HG02571 (cell line): Measurements from ENCODE around the gene BACE1-AS.

Source experiments
- ATAC-seq: cut with Tn5 transposase; IDR thresholded peaks from one replicate; pipeline ENCODE4 v1.9.1; 2021; ENCODE audit warnings: mild to moderate bottlenecking, moderate library complexity; ENCODE audit not compliant: unreplicated experiment

Gene BACE1-AS

DNA sequence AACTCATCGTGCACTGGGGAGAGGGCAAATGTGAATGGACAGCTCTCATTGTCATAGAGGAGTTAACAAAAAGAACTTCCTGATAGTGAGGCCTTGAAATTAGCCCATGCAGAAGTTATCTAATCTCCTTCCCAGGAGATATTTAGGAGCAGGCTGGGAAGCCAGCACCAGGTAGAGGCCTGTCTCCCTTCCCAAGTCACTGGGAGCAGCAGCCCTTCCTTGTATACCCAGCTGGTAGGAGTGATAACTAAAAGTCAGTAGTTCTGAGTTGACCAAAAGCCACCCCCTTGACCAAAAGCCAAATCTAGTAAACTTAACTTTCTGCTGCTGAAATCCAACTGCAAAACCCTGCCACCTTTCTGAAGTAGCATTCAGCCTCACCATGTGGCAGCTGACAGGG, 1.4 kb upstream of the BACE1-AS start:
- ATAC-seq = no peak

DNA sequence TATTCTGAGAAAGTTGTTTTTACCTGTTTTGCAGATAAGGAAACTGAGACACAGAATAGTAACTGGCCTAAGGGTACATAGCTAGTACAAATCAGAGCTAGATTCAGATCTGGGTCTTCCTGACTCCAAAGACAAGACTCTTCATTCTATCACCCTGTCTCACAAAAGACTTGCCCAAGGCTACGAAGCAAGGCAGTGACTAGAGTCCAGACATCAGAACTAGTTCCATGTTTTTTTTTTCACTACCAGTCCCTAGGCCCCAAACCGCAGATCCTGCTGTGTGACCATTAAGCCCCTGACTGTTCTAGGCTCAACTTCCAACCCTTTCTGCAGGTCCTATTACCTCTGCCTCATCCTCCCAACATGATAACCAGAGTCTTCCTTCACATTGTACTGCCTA, 1.5 kb downstream of the BACE1-AS start:
- no peak for ATAC-seq

DNA sequence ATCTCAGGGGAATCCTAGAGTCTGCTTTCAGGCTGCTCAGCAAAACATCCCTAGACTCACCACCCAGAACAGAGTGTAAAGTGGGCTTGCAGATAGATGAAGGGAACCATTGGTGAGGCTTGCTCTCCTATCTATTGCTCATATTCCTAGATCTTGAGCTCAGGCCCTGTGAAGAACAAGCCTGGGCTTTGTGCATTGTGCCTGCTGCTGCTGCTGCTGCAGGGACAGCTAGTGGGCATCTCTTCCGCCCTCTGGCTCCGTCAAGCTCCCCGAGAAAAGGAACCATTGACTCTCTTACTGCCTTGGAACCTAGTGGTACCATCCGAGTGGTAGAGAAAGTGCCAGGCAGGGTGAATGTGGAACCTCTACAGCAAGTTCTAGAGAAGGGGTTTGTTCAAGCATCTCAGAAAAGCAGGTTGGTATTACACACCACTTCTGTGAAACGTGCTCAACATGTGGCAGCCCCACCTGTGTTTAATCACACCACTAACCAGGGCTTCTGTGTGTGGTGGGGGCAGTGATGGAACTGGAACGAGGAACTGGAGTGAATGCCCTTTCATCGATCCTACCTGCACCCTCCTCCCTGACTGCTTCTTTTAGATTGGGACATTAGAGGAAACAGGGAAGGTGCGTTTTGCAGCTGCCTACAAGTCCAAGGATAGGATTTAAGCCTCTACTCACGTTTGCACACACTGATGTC, 4.4 kb downstream of the BACE1-AS start:
- ATAC-seq = no peak

DNA sequence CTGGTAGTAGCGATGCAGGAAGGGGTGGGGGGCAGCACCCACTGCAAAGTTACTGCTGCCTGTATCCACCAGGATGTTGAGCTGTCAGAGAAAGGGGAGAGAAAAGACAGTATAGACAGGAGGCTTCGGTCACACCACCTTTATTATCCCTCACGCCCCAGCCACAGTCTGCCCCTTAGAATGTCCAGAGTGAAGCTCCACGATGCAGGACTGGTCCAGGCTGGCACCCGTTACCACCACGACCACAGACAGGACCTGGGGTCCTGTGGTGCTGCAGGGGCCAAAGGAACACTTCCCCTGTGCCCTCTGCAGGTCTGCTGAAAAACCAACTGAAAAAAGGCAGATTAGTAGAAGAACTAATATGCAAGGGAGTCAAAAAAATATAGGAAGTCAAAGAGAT, 5.7 kb downstream of the BACE1-AS start:
- no peak for ATAC-seq

DNA sequence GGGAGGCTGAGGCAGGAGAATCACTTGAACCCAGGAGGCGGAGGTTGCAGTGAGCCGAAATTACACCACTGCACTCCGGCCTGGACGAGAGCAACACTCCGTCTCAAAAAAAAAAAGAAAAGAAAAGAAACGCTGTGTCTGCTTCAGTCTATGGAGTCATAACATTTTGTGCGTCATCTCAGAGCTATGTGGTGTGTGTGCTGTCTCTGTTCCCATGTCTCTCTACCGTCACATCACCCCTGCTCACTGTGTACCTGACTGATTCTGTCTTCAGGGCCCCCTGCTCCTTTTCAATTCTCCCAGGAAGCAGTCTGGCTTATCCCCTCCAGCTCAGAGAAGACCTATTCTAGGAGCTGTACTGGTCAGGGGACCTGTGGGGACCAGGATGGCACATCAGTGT, 7.0 kb downstream of the BACE1-AS start:
- ATAC-seq = no peak

DNA sequence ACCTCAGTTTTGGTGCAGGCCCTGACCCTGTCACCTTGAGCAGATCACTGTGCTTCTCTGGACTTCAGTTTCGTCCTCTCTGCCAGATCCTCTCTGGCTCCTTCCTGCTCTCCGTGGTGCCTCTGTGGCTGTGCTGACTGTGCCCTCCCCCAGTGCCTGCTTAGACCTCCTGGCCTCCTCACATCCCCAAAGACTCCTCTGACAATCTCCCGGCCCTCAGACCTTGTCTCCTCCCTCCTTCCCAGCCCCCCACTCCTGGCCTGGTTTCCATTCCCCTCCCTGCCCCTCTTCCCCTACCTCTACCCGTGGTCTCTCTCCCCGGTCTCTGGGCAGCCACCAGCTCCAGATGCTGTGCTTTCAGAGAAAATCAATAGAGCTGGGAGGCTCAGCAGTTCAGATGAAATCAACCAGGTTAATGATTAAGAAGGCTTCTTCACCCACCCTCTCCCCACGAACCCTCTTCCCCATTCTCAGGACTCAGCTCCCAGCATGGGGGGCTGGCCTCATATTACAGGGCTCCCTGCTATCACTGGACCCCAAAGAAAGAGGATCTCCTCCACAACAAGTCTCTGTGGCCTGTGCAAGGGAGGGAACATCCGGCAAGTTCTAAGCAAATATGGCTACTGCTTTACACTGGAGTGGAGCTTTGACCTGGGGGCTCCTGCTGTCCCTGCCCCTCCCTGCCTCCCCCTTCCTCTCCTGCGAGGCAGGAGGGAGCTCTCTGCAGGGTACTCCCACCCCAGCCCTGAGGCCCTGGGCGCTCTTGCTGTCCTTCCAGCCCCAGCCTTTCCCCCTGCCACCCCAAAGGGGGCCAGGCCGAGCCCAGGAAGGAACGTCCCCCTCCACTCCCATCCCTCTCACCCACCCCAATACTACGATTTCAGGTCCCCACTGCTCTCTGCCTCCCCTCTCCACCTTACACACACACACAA, 8.5 kb downstream of the BACE1-AS start:
- ATAC-seq = no peak

DNA sequence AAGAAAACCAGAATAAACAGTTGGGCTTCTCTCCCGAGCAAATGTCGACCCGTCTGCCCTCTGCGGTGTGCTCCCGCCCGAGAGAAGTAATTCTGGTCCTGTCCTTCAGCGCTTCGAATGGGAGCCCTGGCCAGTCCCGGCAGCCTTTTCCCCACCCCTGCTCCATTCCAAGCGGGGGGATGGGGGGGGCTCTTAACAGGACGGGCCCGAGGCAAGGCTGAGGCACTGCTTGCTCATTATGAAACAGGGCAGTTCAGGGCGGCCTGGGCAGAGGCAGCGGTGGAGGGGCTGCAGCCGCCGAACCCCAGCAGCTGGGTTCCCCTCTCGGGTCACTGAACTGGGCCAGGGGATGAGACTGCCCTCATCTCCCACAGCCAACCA, 9.1 kb downstream of the BACE1-AS start:
- ATAC-seq = no peak

DNA sequence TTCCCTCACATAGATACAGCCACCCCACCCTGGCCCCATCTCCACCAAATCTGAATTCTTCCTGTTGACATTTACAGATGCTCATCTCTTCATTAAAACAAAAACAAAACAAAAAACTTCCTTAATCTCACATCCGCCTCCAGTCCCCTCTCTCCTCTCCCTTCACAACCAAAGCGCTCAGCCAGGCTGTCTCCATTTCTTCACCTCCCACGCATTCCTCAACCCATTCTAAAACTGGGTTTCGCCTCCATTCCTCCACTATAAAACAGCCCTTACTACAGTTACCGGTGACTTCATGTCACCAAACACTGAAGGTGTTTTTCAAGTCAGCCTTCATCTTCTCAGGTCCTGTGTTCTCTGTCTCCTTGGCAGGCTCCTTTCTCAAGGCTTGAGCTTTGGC, 9.6 kb downstream of the BACE1-AS start:
- no peak for ATAC-seq

DNA sequence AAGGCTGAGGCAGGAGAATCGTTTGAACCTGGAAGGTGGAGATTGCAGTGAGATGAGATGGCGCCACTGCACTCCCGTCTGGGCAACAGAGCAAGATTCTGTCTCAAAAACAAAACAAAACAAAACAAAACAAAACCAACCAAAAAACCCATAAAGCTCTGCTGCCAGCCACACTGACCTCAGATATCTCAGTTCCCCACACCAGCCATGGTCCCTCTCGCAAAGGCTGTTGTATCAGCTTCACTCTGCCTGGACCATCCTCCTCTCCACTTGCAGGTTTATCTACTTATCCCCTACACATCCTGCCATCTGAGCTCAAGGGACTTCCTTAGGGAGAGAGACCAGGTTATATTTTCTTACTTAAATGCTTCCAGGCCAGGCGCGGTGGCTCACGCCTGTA, 11.1 kb downstream of the BACE1-AS start:
- no peak for ATAC-seq

DNA sequence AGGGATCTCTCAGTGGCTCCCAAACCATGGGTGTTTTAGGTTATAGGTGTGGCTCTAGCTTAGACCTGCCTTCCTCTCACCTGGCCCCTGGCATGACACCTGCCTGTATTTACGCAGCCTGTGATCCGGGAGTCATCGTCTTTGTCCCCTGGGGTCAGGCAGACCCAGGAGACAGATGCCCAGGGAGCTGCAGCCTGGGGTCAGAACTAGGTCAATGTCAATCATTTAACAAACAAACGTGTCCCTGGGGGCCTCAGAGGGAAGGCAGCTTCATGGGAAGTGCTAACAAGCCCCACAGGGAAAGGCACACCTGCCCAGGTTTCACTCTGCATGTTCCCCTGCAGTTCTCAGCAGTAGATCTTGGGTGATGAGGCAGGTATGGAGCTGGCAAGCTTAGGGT, 12.0 kb downstream of the BACE1-AS start:
- no peak for ATAC-seq

DNA sequence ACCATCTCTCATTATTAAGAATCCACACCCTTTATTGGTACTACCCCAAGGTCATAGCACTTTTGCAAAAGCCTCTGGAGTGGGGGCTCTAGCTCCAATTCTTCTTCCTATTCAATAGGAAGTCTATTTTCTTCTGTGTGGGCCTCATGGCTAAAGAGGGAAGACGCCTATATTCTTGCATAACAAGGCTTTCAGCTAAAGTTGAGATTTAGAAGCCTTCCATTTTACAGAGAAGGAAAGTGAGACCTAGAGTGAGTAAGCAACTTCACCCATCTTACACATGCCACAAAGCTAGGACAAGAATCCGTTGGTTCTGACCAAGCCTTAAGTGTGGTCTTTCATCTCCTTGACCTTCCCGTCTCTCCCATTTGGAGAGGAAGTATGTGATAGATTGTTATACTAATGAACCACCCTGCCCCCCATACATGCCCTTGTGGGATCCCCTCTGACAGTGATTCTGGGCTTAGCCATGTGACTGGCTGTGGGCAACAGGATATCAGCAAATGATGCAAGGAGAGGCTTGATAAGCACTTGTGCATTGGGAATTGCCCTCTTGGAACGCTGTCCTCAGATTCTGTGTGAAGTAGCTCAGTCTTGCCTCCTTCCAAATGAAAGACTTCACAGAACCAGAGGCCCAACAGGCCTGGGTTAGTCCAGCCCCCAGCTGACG, 12.6 kb downstream of the BACE1-AS start:
- ATAC-seq = no peak

DNA sequence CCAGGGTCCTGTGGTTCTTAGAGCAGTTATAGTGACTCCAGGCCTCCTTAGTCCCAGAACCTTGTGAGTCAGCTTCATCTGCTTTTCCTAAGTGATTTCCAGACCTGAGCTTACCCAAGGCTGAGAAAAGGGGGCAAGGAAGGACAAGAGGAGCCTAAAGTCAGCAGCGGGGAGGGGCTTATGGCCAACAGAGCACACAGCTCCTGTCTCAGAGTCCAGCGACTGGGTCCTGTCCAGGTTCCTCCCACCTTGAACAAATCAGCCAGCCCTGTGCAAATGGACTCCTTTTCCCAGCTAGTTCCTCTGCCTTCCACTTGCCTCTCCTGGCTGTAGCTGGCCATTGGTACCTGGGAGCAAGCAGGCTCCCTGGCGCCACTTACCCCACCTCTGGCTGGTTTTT, 14.0 kb downstream of the BACE1-AS start:
- no peak for ATAC-seq

DNA sequence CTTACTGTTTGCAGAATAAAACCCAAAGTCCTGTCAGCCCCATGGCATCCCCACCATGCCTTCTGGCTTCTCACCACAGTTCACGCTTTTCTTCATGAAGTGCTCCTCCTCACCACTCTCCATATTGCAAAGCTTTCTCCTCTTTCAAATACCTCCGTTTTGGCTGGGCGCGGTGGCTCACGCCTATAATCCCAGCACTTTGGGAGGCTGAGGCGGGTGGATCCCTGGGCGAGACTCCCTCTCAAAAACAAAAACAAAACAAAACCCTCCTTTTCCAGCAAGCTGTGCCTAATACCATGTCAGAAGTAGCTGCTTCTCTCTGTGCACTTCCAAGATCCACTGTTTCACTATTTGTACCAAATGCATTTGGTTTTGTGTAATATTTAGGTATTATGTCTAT, 18.2 kb downstream of the BACE1-AS start:
- ATAC-seq = no peak

DNA sequence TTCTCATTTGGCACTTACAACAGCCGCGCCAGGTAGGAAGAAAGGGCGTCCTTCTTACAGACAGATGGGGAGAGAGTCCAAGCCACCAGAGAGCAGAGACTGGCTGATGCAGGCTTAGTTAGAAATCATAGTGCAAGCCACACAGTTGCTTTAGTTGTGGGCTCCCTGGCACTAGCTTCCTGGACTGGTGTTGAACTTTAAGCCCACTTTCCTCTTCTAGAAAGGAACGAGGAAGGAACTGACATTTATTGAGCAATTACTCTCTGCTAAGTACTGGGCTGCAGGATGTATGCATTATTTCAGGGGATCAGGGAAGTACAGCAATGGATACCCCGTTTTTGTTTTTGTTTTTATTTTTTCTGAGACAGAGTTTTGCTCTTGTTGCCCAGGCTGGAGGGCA, 21.9 kb downstream of the BACE1-AS start:
- ATAC-seq = no peak

DNA sequence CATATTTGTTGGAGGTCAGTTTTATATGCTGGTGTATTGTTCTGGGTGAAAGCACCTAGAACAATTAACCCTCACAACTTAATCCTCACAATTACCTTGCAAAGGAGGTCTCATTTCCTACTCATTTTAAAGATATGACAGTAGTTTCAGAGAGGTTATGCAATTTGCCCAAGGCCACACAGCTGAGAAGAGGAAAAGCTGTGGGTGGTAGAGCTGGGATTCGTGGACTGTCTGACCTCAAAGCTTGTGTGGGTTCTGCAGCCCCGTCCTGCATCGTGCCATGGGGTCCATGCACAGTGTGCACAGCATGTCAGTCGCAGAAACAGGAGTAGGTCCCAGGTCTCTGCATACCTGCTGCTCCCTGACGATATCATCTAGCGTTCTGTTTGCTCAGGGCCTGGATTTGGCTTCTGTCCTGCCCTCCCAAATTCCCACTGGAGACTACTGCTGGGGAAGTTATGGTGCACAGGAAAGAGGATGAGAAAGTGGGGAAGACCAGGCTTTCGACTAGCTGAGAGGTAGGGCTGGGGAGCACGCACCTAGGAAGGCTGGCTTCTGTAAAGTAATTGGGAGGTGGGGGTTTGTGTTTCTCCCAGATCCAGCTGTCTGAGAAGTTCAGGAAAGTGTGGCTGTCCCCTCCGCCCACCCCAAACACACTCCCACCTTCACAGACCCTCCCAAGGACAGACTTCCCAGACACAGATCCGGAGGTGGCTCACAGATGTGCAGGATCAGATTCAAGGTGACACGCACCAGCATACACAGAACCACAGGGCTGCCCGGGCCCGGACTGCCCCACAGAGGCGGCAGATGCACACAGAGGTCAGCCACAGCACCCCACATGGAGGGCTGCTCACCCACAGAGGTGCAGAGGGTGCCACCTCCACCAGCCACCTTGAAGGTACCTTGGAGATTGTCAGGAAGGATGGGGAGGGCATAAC, 23.0 kb downstream of the BACE1-AS start:
- ATAC-seq = no peak

DNA sequence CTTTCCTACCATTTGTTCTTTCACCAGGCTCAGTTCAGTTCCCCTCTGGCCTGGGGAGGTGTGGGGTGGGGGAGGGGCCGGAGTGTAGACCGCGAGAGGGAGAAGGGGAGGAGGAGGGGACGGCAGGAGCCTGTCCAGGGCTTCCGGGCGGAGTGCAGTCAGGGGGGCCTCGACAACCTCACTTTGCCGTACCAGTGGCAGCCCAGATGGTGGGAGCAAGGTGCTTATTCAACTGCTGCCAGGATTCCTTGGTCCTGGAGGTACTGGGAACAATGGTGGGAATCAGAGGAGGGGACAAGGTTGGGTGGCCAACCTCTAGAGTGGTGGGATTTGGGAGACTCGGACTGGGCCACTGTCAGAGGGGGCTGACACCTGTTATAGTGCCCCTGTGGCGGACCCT, 23.7 kb downstream of the BACE1-AS start:
- ATAC-seq = no peak

DNA sequence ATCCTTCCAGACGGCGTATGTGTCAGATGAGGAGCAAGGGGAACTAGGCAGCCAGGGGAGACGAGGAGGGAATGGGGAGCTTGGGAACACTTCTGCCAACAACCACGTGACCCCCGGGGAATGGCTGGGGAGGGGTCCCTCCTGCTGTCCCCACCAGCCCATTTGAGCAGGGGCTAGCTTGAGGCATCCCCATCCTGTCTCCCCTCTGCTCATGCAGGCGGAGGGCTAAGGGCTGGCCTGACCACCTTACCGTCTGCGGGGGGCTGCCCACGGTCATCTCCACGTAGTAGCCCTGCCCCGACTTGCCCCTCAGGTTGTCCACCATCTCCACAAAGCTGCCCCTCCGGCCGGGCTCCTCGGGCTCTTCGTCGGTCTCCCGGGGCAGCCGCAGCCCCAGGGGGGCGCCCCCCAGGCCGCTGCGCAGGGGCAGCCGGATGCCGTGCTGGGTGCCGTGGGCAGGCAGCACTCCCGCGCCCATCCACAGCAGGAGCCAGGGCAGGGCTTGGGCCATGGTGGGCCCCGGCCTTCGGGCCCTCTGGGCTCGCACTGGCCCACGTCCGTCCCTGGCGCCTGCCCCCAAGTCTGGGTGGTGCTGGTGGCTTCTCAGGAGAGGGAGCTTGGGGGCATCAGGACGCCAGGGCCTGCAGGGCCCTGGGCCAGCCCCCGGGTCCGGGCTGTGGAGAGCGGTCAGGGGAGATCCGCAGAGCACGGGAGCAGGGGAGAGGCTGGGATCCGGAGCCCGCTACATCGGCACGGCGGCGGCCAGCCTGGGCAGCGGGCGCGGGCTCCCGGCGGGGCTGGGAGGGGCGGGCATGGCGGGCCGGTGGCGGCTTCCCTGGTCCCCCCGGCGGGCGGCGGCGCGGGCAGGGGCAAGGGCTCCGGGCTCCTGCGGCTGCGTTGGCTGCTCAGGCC, 24.4 kb downstream of the BACE1-AS start:
- no peak for ATAC-seq

DNA sequence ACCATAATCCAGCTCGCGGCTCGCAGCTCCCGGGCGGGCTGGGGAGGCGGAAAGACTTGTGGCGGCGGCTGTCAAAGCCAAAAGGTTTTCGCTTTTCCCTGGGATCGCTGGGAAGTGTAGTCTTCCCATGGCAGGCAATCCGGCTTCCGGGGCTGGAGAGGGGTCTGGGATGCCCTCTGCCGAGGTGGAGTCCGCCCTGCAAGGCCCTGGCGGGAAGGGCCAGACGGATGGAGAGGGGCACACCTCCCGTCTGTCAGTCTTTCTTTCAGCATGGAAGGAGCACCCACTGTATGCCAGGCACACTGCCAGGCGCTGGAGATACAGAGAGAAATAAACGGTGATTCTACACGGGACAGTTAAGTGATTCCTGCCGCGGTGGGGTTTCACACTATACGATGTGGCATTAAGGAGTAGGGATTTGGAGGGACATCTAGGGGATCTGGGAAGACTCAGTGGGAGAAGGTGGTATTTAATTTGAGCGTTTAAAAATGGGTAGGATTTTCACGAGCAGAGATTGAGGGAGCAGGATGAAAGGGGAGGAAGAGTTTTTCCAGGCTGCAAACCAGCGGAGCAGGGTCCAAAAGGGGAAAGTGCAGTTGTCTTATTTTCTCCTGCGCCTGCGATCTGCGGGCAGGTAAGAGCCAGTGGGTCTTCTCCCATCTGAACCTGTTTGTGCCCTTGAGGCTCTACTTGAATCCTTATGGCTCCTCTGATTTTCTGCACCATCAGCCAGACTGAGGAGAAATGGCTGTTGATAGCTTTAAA, 25.2 kb downstream of the BACE1-AS start, which contains the start of gene BACE1:
TSS of gene BACE1 (minus strand) at position 60 of the 765 bp plus-strand sequence. CDS start 461 bp downstream, outside the sequence.
- ATAC-seq = no peak

DNA sequence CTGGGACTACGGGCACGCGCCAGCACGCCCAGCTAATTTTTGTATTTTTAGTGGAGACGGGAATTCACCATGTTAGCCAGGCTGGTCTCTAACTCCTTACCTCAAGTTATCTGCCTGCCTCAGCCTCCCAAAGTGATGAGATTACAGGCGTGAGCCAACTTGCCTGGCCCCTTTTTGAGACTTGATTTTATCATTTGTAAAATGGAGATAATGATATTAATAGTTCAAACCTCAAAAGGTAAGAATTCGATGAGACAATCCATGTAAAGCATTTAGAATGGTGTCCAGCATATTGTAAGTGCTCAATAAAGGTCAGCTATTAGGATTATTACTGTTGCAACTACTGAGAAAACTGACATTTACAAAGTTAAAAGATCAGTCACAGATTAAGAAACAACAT, 27.6 kb downstream of the BACE1-AS start:
- no peak for ATAC-seq
